Right lobe of liver (tissue), 6 donors: Measurements from ENCODE around the gene GALNTL6. TPM values are rescaled to one million over a fixed set of nuclear protein-coding genes. Genes with fewer than 3 reads are reported as not detected.
"Not testable (repeated sequence)": the region's sequence is repeated elsewhere in the genome, so short reads cannot be mapped to it uniquely, and the experiment has no call there.

Experiments used
- ATAC-seq, 4 donors: fragments of 200-7000 bp; cut with Tn5 transposase; one replicate each; pipeline ENCODE4 v1.9.1; 2020; ENCODE audit warnings: mild to moderate bottlenecking in 4 of 4, moderate library complexity in 4 of 4
- DNase-seq, 3 donors: peaks; one replicate each; pipeline ENCODE4 v3.0.0-alpha.2; 2020
- H3K27ac ChIP-seq, 3 donors: fragments of 200-600 bp; one replicate each; pipeline ENCODE4 v1.8.0; 2022
- H3K27me3 ChIP-seq, 2 donors: fragments of 200-600 bp; one replicate each; pipeline ENCODE4 v1.8.0; 2022
- H3K36me3 ChIP-seq, 4 donors: fragments of 200-600 bp; sonication (generic) in 1 of 4; one replicate each; pipeline versions ENCODE4 v1.5.1 to v1.8.0; 2017 to 2022; ENCODE audit warnings: control low read depth in 1 of 4
- H3K4me1 ChIP-seq, 4 donors: fragments of 200-600 bp; sonication (generic) in 1 of 4; one replicate each; pipeline versions ENCODE4 v1.5.1 to v1.8.0; 2017 to 2022; ENCODE audit warnings: control low read depth in 1 of 4
- H3K4me3 ChIP-seq, 3 donors: fragments of 200-600 bp; one replicate each; pipeline ENCODE4 v1.8.0; 2022
- H3K9me3 ChIP-seq, 4 donors: fragments of 200-600 bp; sonication (generic) in 1 of 4; one replicate each; pipeline versions ENCODE4 v1.5.1 to v1.8.0; 2017 to 2022; ENCODE audit warnings: control low read depth in 1 of 4
- POLR2A ChIP-seq: fragments of 450-650 bp; IDR thresholded peaks from one replicate; pipeline ENCODE4 v1.6.1; 2017; ENCODE audit warnings: antibody characterized with exemption, mild to moderate bottlenecking
- WGBS: methylation state at CpG from one replicate; pipeline ENCODE4 v1.1.6; 2018; ENCODE audit warnings: low coverage, low lambda C conversion rate; ENCODE audit not compliant: insufficient coverage; ENCODE audit errors: missing lambda C conversion rate; 5-methylcytosine and 5-hydroxymethylcytosine counted together
- intact Hi-C, 2 donors: fragments of 100-400 bp; cut with DNase I; formaldehyde crosslinking; loops; one replicate each; pipeline versions ENCODE4 v1.11.2 to v1.14.1; 2022
- total RNA-seq, 6 experiments: library from RNA; depleted of rRNA in 2 of 6; stranded (reverse); fragments of >200 nt in 2 of 6; fragmentation: NEBNext Ultra II Directional in 3 of 6; extraction: Animal tissue kit (Norgen Biotek cat#: 25700) in 3 of 6; gene quantifications; one replicate each; pipeline versions ENCODE4 v1.1.0 to v1.2.4, GENCODE V29; 2016 to 2023
- TF ChIP-seq, protein P1 (sequence below), 4 donors: fragments of 200-600 bp in 3 of 4; fragments of 450-650 bp in 1 of 4; IDR thresholded peaks; one replicate each; pipeline versions ENCODE4 v1.5.1 to v1.8.0; 2016 to 2022; ENCODE audit warnings: antibody characterized with exemption in 4 of 4, mild to moderate bottlenecking in 2 of 4
- donor health status: DM: no; HTN: yes; CAD: no.
- donor health status: DM: no; HTN: no; CAD: no.
- donor health status: DM: no; HTN: no; CAD: no.
- donor health status: DM: no; HTN: yes; CAD: no.
- donor health status: DM: no; HTN: yes; CAD: no.

Gene GALNTL6
- total RNA-seq, 6 experiments from 2014 or later, result 0.15 to 1.1 (median 0.30) TPM; not detected in 3

DNA sequence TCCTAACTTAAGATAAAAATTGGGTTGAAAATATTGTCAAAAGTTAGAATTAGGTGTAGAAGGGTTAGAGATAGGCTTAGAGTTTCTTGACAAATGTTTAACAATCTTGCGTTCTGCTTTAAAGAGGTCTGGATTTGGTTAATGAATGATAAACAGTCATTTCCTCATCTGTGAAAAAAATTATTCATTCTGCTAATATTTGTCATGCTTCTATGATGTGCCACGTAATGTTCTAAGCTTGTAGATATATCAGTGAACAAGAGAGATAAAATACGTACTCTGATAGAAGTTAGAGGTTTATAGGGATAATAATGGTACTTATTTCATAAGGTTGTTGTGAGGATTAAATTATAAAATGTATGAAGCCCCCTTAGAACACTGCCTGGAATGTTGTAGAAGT is 912.4 kb downstream of the GALNTL6 start:
- peaks cover 0 to 7% (median 0%) of the 10 kb centered on the region in 4 donors for H3K4me1 ChIP-seq
- 16% methylated on average over 3 of the region's 3 CpGs for WGBS
- H3K27ac ChIP-seq, result no peak overlapping the region
- no peak for DNase-seq
- H3K27me3 ChIP-seq, result no peaks in the 10 kb centered on the region
- H3K36me3 ChIP-seq, result no peaks in the 10 kb centered on the region
- ATAC-seq, result peak in 3 of 4 donors; percentile 27 to 73 (median 30)
- H3K4me3 ChIP-seq, result no peak overlapping the region
- intact Hi-C loops, result no loop called here
- TF ChIP-seq, protein P1, sequence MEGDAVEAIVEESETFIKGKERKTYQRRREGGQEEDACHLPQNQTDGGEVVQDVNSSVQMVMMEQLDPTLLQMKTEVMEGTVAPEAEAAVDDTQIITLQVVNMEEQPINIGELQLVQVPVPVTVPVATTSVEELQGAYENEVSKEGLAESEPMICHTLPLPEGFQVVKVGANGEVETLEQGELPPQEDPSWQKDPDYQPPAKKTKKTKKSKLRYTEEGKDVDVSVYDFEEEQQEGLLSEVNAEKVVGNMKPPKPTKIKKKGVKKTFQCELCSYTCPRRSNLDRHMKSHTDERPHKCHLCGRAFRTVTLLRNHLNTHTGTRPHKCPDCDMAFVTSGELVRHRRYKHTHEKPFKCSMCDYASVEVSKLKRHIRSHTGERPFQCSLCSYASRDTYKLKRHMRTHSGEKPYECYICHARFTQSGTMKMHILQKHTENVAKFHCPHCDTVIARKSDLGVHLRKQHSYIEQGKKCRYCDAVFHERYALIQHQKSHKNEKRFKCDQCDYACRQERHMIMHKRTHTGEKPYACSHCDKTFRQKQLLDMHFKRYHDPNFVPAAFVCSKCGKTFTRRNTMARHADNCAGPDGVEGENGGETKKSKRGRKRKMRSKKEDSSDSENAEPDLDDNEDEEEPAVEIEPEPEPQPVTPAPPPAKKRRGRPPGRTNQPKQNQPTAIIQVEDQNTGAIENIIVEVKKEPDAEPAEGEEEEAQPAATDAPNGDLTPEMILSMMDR (IDR thresholded peaks at IDR 0.05), result no peak
- no peak for TF ChIP-seq POLR2A
- no peaks in the 10 kb centered on the region for H3K9me3 ChIP-seq

DNA sequence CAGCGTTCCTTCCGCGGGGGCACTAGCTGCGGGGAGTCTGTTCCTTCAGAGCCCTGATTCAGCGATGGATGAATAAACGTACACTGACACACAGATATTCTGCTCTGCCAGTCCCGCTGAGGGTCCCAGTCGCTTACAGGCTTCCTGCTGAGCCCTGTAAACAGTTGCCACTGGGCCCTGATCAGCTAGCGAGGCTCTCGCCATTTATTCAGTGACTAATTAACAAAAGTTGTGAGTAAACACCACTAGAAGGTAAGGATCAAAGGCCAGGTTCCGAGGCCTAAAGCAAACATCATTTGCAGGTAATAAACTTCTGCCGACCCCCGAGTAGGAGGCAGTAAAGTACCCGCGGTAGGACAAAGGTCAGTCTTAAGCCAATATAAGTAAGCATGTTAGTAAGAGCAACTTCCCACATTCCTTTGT is 912.8 kb downstream of the GALNTL6 start:
- TF ChIP-seq, protein P1 (IDR thresholded peaks at IDR 0.05), result no peak
- TF ChIP-seq POLR2A, result no peak
- Histone ChIP-seq H3K4me3 (no peak overlapping the region), H3K27ac (no peak overlapping the region), H3K4me1 (peaks cover 0 to 7% (median 0%) of the 10 kb centered on the region in 4 donors), H3K27me3 (no peaks in the 10 kb centered on the region), H3K36me3 (no peaks in the 10 kb centered on the region), H3K9me3 (no peaks in the 10 kb centered on the region)
- ATAC-seq (peak; percentile 36 to 91 (median 68)), DNase-seq (peak in 1 of 3 donors; percentile 22)
- intact Hi-C loops, result no loop called here
- WGBS, result 11% methylated on average over 12 of the region's 15 CpGs

DNA sequence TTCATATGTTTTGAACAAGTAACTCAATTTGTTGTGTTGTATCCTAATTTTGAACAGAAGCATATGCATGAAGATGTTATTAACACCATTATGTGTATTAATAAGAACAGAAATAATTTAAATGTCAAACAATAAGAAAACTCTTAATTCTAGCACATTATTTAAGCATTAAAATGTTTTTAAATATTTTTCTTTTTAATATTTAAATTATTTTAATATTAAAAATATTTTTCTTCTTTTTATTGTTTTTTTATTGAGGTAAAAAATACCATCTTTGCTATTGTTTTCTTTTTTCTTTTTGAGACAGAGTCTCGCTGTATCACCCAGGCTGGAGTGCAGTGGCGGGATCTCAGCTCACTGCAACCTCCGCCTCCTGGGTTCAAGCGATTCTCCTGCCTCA is 914.4 kb downstream of the GALNTL6 start:
- WGBS, result 93% methylated on average over 2 of the region's 4 CpGs
- DNase-seq (no peak), ATAC-seq (no peak)
- H3K27me3 ChIP-seq, result no peaks in the 10 kb centered on the region
- intact Hi-C loops, result no loop called here
- no peak overlapping the region for H3K27ac ChIP-seq
- TF ChIP-seq, protein P1 (IDR thresholded peaks at IDR 0.05), result no peak
- no peak for TF ChIP-seq POLR2A
- H3K4me3 ChIP-seq, result no peak overlapping the region
- no peaks in the 10 kb centered on the region for H3K9me3 ChIP-seq
- peaks cover 0 to 7% (median 0%) of the 10 kb centered on the region in 4 donors for H3K4me1 ChIP-seq
- no peaks in the 10 kb centered on the region for H3K36me3 ChIP-seq

DNA sequence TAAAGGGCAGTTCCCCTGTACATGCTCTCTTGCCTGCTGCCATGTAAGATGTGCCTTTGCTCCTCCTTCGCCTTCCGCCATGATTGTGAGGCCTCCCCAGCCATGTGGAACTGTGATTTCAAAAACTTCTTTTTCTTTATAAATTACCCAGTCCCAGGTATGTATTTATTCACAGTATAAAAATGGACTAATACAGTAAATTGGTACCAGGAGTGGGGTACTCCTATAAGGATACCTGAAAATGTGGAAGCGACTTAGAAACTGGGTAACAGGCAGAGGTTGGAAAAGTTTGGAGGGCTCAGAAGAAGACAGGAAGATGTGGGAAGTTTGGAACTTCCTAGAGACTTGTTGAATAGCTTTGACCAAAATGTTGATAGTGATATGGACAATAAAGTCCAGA is 920.4 kb downstream of the GALNTL6 start:
- WGBS, result 91% methylated on average over 3 of the region's 3 CpGs
- not testable (repeated sequence) for H3K27ac ChIP-seq

DNA sequence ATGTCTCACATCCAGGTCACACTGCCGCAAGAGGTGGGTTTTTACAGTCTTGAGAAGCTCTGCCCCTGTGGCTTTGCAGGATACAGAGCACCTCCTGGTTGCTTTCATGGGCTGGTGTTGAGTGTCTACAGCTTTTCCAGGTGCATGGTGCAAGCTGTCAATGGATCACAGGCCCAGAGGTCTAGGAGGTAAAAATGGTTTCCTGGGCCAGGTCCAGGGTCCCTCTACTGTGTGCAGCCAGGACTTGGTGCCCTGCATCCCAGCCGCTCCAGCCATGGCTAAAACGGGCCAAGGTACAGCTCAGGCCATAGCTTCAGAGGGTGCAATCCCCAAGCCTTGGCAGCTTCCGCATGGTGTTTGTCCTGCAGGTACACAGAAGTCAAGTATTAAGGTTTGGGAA is 921.4 kb downstream of the GALNTL6 start:
- no peak for DNase-seq
- H3K36me3 ChIP-seq, result no peaks in the 10 kb centered on the region
- H3K4me1 ChIP-seq, result no peaks in the 10 kb centered on the region
- no peak overlapping the region for H3K4me3 ChIP-seq
- no peaks in the 10 kb centered on the region for H3K27me3 ChIP-seq
- no CpG with 5 or more reads among the region's 4 CpGs for WGBS
- no peak overlapping the region for H3K27ac ChIP-seq
- intact Hi-C loops, result no loop called here
- ATAC-seq, result no peak
- no peaks in the 10 kb centered on the region for H3K9me3 ChIP-seq
- TF ChIP-seq, protein P1 (IDR thresholded peaks at IDR 0.05), result no peak
- no peak for TF ChIP-seq POLR2A

More for the DNA sequence above, 920.4 kb downstream of the GALNTL6 start:
- DNase-seq, H3K9me3 ChIP-seq, H3K4me3 ChIP-seq, H3K4me1 ChIP-seq, intact Hi-C loops, H3K36me3 ChIP-seq, H3K27me3 ChIP-seq, ATAC-seq: not testable (repeated sequence)
